ENCODE data around the gene AGMO. TPM values are rescaled to one million over a fixed set of nuclear protein-coding genes. Genes with fewer than 3 reads are reported as not detected.

AGMO gene
- total RNA-seq, 1 experiment from 2014 or later: not detected

DNA sequence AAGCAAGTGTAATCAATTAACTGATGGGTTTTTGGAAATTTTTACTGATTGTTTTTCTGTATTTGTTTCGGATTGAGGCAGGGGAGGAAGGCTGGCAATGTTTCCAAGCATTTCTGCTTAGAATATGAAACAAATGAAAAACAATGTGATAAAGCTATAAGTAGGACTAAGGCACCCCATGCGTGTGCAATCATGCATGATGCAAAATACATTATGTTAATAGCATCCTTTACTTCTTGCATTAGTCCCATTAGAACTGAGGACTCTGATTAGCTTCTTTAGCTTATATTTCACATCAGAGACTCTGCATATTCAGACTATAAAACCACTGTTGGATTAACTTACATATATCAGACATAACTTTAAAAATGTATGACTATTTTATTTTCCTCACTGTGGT, 48.7 kb upstream of the AGMO start:
- ChIA-PET RAD21 (ENCODE audit: low non-redundant PET in 1 of 2, low total read pairs in 2 of 2, uncharacterized antibody in 2 of 2, unreplicated experiment in 2 of 2) (no interaction called here), POLR2A (no interaction called here), CTCF (no interaction called here)
- DNase-seq (ENCODE audit: low read depth, low spot score) (no peak), ATAC-seq (no peak)
- no peak overlapping the region for H3K27ac ChIP-seq (ENCODE audit: low read depth, low read length)
- BruUV-seq (replicated peaks): no TSS peak
- TF ChIP-seq, protein P1, sequence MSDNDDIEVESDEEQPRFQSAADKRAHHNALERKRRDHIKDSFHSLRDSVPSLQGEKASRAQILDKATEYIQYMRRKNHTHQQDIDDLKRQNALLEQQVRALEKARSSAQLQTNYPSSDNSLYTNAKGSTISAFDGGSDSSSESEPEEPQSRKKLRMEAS (IDR thresholded peaks at IDR 0.05): no peak
- no peak for TF ChIP-seq ZFX (IDR thresholded peaks at IDR 0.05)
- no peak for TF ChIP-seq SP1 (IDR thresholded peaks at IDR 0.05; ENCODE audit: low read depth)
- TF ChIP-seq EGR1 (IDR thresholded peaks at IDR 0.05; ENCODE audit: low read depth): no peak
- TF ChIP-seq, protein P2, sequence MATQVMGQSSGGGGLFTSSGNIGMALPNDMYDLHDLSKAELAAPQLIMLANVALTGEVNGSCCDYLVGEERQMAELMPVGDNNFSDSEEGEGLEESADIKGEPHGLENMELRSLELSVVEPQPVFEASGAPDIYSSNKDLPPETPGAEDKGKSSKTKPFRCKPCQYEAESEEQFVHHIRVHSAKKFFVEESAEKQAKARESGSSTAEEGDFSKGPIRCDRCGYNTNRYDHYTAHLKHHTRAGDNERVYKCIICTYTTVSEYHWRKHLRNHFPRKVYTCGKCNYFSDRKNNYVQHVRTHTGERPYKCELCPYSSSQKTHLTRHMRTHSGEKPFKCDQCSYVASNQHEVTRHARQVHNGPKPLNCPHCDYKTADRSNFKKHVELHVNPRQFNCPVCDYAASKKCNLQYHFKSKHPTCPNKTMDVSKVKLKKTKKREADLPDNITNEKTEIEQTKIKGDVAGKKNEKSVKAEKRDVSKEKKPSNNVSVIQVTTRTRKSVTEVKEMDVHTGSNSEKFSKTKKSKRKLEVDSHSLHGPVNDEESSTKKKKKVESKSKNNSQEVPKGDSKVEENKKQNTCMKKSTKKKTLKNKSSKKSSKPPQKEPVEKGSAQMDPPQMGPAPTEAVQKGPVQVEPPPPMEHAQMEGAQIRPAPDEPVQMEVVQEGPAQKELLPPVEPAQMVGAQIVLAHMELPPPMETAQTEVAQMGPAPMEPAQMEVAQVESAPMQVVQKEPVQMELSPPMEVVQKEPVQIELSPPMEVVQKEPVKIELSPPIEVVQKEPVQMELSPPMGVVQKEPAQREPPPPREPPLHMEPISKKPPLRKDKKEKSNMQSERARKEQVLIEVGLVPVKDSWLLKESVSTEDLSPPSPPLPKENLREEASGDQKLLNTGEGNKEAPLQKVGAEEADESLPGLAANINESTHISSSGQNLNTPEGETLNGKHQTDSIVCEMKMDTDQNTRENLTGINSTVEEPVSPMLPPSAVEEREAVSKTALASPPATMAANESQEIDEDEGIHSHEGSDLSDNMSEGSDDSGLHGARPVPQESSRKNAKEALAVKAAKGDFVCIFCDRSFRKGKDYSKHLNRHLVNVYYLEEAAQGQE (IDR thresholded peaks at IDR 0.05; ENCODE audit: low read depth): no peak
- TF ChIP-seq JUND (IDR thresholded peaks at IDR 0.05): no peak
- TF ChIP-seq, protein P3, sequence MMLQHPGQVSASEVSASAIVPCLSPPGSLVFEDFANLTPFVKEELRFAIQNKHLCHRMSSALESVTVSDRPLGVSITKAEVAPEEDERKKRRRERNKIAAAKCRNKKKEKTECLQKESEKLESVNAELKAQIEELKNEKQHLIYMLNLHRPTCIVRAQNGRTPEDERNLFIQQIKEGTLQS (IDR thresholded peaks at IDR 0.05): no peak
- no peak for TF ChIP-seq CBX3 (IDR thresholded peaks at IDR 0.05; ENCODE audit: low read depth)
- no peak for TF ChIP-seq POLR2AphosphoS5 (IDR thresholded peaks at IDR 0.05; ENCODE audit: low read depth, low read length)
- TF ChIP-seq ELF1 (IDR thresholded peaks at IDR 0.05; ENCODE audit: borderline replicate concordance, low read depth): no peak
- TF ChIP-seq SIN3A (IDR thresholded peaks at IDR 0.05; ENCODE audit: low read depth): no peak
- TF ChIP-seq YY1 (IDR thresholded peaks at IDR 0.05; ENCODE audit: extremely low read depth, insufficient replicate concordance, low read depth, low read length): no peak
- TF ChIP-seq FOSL1 (IDR thresholded peaks at IDR 0.05; ENCODE audit: low read depth): no peak
- no peak for TF ChIP-seq TCF7L2 (IDR thresholded peaks at IDR 0.05; ENCODE audit: borderline replicate concordance, extremely low read depth, insufficient read depth, insufficient read length)
- TF ChIP-seq, protein P4, sequence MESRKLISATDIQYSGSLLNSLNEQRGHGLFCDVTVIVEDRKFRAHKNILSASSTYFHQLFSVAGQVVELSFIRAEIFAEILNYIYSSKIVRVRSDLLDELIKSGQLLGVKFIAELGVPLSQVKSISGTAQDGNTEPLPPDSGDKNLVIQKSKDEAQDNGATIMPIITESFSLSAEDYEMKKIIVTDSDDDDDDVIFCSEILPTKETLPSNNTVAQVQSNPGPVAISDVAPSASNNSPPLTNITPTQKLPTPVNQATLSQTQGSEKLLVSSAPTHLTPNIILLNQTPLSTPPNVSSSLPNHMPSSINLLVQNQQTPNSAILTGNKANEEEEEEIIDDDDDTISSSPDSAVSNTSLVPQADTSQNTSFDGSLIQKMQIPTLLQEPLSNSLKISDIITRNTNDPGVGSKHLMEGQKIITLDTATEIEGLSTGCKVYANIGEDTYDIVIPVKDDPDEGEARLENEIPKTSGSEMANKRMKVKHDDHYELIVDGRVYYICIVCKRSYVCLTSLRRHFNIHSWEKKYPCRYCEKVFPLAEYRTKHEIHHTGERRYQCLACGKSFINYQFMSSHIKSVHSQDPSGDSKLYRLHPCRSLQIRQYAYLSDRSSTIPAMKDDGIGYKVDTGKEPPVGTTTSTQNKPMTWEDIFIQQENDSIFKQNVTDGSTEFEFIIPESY (IDR thresholded peaks at IDR 0.05; ENCODE audit: extremely low read depth, insufficient replicate concordance, low read length): no peak
- TF ChIP-seq SRF (IDR thresholded peaks at IDR 0.05; ENCODE audit: low read depth): no peak
- no peak for TF ChIP-seq ZNF274 (IDR thresholded peaks at IDR 0.05; ENCODE audit: low read depth, low read length)
- TF ChIP-seq CEBPB (IDR thresholded peaks at IDR 0.05; ENCODE audit: low read depth): no peak
- no peaks in the 10 kb centered on the region; the same call in 1 of the 2 replicates for H4K20me1 ChIP-seq (ENCODE audit: insufficient read depth)
- no peaks in the 10 kb centered on the region for H3K4me1 ChIP-seq (ENCODE audit: control insufficient read depth in 1 of 2, insufficient read depth in 2 of 2, low read length in 2 of 2)
- H3K4me3 ChIP-seq (replicated peaks in 1 of 2; ENCODE audit: low read depth in 1 of 2, low read length in 2 of 2): no peak overlapping the region
- no peak overlapping the region for H2AFZ ChIP-seq (ENCODE audit: low read depth, low read length, poor library complexity, severe bottlenecking)
- no peak overlapping the region for H3K4me2 ChIP-seq (ENCODE audit: low read length)
- 0 out of 2 replicates have a peak, but pooled peaks cover 1% of the 10 kb centered on the region for H3K9me2 ChIP-seq (ENCODE audit: insufficient read depth)
- intact Hi-C loops (cut with micrococcal nuclease): no loop called here
- H3K9ac ChIP-seq (ENCODE audit: low read length): no peak overlapping the region
- no peaks in the 10 kb centered on the region for H3K36me3 ChIP-seq (ENCODE audit: control insufficient read depth in 1 of 2, insufficient read depth in 2 of 2, low read length in 2 of 2)
- H3K27me3 ChIP-seq (ENCODE audit: insufficient read depth, low read length): no peaks in the 10 kb centered on the region
- H3K79me2 ChIP-seq (ENCODE audit: insufficient read depth, low read length): no peaks in the 10 kb centered on the region
- no peaks in the 10 kb centered on the region for H3K9me3 ChIP-seq (ENCODE audit: control insufficient read depth in 1 of 2, insufficient read depth in 1 of 2, low read depth in 1 of 2, low read length in 2 of 2)
